GM19193 (cell line): Measurements from ENCODE around the gene FAS.

Source experiments
- POLR2A ChIP-seq: IDR thresholded peaks from 4 replicates; pipeline ENCODE4 v1.6.1; 2011; ENCODE audit not compliant: insufficient read depth, insufficient read length; ENCODE audit errors: extremely low read depth

The FAS gene

GRCh38 chr10:89042562-89042961, 52.0 kb downstream of the FAS start:
- no peak for TF ChIP-seq POLR2A

GRCh38 chr10:89043052-89043451, 52.5 kb downstream of the FAS start:
- TF ChIP-seq POLR2A, result no peak

DNA sequence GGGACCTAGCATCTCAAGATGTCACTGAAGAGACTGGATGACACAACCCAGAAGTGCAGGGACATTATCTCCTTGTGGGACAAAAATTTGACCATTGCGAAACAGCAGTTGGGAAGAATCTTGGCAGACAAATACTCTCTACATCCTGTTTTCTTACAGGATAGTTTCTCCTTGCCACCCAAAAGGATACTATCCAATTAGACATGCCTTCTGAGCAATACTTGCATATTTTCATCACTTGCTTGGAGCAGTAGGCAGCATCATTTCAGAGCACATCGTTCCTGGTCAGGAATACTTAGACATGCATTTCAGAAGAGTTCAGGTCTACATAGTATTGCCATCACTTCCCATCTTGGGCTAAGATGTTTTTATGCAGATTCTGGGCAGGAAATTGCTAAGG, 56.8 kb downstream of the FAS start:
- no peak for TF ChIP-seq POLR2A

DNA sequence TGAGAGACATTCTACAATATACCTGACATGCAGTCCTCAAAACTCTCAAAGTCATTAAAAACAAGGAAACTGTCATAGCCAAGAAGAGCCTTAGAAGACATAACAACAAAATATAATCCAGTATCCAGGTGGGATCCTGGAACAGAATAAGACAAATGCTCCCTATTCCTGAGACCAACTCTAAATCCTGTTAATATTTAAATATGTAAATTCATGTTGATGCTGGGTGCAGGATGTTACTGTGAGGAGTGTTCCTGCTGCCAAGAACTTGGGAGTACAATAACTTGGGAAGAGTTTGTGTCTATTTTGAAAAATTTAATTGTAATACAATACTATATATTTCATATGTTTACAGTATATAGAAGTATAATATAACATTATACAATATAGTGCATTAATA, 61.0 kb downstream of the FAS start:
- no peak for TF ChIP-seq POLR2A

GRCh38 chr10:89053555-89053954, 63.0 kb downstream of the FAS start:
- no peak for TF ChIP-seq POLR2A

- no peak for TF ChIP-seq POLR2A
Measured at GRCh38 chr10:89055159-89055558, 64.6 kb downstream of the FAS start.

DNA sequence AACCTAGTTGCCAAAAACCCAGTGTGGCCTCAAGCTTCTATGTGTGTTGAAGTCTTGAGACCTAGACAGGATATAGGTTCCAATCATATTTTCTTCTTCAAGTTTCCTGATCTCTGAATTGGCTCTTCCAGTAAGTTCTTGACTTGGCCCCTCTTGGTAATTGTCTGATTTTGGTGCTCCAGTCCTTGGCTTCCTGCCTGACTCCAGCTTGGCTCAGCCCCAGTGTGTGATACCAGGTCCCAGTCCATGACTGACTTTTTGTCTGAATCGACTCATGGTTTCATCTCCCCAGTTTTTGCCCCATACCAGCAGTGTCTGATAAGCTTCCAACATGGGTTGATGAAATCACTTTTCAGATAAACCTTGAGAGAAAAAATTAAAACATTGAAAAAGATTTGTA, 72.3 kb downstream of the FAS start:
- TF ChIP-seq POLR2A, result no peak

DNA sequence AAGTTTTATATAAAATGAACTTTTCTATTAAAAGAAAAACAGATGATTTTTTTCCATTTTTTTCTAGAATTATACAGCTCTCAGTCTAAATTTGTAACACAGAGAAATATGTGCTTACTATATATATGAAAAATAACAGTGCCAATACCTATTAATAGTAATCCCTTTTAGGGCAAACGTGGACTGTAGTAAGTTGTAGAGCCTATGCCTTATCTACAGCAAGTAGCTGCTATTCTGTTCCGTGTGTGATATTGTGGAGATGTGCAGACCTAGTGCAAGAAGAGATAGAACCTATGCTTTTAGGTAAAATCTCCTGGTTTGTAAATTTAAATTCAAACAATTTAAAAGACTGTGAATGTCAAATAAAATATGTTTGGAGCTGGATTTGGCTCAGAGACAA, 72.9 kb downstream of the FAS start:
- TF ChIP-seq POLR2A, result no peak

GRCh38 chr10:89064748-89065147, 74.2 kb downstream of the FAS start:
- TF ChIP-seq POLR2A, result no peak
